ENCODE results near the gene PPRC1.
A peak's percentile ranks its signal among the peaks of the same experiment; 100 is the strongest.

Gene PPRC1

GRCh38 chr10:102117391-102118159, 15.3 kb upstream of the PPRC1 start:
- peak; percentile 59 for DNase-seq

- no peak for DNase-seq
Measured at GRCh38 chr10:102118867-102119266, 14.0 kb upstream of the PPRC1 start.

- peak; percentile 22 for DNase-seq
Measured at GRCh38 chr10:102119417-102120141, 13.3 kb upstream of the PPRC1 start.

DNA sequence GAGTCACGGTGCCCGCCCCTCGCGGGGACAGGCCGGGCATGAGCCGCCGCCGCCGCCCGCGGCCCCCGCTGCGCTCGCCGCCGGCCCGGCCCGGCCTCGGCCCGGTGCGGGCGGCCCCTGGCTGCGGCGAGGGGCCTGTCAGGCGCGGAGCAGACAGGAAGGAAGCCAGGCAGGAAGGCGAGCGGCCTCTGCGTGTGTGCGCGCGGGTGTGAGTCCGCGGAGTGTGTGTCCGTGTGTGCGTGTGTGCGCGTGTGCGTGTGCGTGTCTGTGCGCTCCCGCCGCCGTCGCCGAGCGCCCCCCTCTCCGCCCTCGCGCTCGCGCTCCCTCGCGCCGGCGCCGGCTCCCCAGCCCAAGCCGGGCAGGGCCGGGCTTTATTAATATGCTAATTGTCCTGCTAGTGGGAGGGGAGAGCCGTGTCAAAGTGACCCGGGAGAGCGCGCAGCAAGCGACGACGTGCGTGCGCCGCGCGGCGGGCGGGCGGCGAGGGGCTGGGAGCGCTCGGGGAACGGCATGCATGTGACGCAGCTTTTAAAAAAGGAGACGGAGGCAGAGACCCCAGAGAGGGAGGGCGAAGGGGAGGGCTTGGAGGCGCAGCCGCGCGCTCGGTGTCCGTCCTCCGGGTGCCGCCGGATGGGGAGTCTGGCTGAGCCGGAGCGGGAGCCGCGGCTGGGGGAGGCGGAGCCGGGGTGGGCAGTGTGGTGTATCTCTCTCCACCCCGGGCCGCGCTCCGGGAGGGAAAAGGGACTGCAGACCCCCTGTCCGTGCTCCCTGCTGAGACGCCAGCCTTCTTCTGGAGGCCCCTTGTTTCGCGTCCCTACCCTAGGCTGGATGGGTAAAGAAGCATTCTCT, 12.5 kb upstream of the PPRC1 start, which contains the start of gene LDB1:
TSS of gene LDB1 (minus strand) at position 227 of the 849 bp plus-strand sequence. CDS start 258 bp downstream, outside the sequence.
- DNase-seq = peak; percentile 72

- no peak for DNase-seq
Measured at GRCh38 chr10:102120991-102121738, 11.7 kb upstream of the PPRC1 start.

DNA sequence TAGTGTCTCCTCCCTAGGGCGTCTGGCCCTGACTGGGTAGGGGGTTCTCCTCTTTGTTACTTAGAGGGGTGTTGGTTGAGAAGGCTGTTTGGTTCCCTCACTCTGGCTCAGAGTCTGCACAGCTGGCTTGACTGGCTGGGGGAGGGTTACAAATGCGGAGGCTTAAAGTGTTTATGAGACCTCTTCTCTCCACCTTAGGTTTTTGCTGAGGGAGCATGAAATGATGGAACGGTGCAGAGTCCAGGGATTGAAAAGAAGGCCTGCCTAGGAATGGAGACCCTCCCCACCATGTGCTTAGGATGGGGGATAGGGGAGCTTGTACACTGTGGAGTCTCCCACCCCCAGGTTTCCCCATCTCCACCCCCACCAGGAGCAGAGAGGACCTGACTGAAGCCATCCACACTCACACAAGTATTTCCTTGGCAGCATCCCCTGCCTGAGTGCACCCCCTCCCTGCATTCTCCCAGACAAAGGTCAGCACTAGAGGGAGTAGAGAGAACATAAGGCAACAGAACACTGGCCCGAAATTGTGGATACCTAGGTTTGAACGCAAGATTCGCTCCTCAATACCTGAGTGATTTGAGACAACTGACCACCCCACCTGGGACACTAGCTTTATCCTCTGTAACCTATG, 11.0 kb upstream of the PPRC1 start:
- DNase-seq = no peak

- DNase-seq = no peak
Measured at GRCh38 chr10:102122450-102122849, 10.4 kb upstream of the PPRC1 start.

DNA sequence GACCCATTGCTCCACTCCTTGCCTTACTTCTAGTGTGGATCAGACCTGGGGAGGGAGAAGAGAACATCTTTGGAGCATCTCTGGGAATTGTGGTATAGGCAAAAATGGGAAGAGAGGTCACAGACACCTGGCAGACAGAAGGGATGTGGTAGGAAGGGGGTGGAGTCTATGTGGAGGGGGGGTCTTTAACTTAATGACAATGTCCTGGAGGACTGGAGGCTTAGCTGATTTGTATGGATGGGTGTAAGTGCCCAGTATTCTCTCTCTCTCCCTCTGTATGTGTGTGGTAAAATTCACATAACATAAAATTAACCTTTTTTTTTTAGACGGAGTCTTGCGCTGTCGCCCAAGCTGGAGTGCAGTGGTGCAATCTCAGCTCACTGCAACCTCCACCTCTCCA, 9.6 kb upstream of the PPRC1 start:
- DNase-seq = no peak

DNA sequence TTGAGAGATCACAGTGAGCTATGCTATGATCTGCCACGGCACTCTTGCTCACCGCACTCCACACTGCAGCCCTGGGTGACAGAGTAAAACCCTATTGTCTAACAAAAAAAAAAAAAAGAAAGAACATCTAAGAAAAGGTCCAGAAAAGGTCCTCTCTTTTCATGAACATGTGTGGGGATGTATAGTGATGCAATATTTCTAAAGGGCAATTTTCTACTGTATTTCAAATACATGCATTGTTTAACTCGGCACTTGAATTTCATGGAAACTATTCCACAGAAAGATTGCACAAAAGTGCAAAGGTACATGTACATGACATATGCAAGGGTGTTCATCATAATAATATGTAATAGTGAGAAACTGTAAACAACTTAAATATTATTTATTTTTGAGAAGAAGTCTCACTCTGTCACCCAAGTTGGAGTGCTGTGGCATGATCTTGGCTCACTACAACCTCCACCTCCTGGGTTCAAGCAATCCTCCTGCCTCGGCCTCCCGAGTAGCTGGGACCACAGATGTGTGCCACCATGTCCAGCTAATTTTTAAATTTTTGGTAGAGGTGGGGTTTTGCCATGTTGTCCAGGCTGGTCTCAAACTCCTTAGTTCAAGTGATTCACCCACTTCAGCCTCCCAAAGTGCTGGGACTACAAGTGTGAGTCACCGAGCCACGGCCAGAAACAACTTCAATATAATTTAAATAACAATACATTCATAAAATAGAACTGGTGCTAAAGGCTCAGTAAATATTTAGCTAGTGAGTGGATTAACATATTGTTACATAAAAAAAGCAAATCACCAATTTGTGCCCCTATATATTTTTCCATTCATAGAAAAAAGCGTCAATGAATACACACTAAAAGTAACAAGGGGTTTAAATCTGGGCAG, 1.3 kb upstream of the PPRC1 start:
- no peak for DNase-seq

GRCh38 chr10:102132193-102132562, 662 bp upstream of the PPRC1 start:
- no peak for DNase-seq

- DNase-seq = peak; percentile 53
Measured at GRCh38 chr10:102133373-102134195, 744 bp downstream of the PPRC1 start.

- no peak for DNase-seq
Measured at GRCh38 chr10:102134416-102134815, 1.6 kb downstream of the PPRC1 start.

GRCh38 chr10:102135956-102136526, 3.2 kb downstream of the PPRC1 start:
- no peak for DNase-seq

DNA sequence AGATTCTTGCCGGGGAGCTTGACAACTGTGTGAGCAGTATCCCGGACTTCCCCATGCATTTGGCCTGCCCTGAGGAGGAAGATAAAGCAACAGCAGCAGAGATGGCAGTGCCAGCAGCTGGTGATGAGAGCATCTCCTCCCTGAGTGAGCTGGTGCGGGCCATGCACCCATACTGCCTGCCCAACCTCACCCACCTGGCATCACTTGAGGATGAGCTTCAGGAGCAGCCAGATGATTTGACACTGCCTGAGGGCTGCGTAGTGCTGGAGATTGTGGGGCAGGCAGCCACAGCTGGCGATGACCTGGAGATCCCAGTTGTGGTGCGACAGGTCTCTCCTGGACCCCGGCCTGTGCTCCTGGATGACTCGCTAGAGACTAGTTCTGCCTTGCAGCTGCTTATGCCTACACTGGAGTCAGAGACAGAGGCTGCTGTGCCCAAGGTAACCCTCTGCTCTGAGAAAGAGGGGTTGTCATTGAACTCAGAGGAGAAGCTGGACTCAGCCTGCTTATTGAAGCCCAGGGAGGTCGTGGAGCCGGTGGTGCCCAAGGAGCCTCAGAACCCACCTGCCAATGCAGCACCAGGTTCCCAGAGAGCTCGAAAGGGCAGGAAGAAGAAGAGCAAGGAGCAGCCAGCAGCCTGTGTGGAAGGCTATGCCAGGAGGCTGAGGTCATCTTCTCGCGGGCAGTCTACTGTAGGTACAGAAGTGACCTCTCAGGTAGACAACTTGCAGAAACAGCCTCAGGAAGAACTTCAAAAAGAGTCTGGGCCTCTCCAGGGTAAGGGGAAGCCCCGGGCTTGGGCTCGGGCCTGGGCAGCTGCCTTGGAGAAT, 6.7 kb downstream of the PPRC1 start:
- no peak for DNase-seq

DNA sequence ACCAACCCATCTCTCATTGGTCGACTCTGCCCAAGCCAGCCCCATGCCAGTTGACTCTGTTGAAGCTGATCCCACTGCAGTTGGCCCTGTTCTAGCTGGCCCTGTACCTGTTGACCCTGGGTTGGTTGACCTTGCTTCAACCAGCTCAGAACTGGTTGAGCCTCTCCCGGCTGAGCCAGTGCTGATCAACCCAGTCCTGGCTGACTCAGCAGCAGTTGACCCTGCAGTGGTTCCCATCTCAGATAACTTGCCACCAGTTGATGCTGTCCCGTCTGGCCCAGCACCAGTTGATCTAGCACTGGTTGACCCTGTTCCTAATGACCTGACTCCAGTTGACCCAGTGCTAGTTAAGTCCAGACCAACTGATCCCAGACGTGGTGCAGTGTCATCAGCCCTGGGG, 7.4 kb downstream of the PPRC1 start:
- DNase-seq = no peak

DNA sequence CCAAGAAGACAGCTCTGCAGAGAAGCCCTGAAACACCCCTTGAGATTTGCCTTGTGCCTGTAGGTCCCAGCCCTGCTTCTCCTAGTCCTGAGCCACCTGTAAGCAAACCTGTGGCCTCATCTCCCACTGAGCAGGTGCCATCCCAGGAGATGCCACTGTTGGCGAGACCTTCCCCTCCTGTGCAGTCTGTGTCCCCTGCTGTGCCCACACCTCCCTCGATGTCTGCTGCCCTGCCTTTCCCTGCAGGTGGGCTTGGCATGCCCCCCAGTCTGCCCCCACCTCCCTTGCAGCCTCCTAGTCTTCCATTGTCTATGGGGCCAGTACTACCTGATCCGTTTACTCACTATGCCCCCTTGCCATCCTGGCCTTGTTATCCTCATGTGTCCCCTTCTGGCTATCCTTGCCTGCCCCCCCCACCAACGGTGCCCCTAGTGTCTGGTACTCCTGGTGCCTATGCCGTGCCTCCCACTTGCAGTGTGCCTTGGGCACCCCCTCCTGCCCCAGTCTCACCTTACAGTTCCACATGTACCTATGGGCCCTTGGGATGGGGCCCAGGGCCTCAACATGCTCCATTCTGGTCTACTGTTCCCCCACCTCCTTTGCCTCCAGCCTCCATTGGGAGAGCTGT, 8.2 kb downstream of the PPRC1 start:
- no peak for DNase-seq

DNA sequence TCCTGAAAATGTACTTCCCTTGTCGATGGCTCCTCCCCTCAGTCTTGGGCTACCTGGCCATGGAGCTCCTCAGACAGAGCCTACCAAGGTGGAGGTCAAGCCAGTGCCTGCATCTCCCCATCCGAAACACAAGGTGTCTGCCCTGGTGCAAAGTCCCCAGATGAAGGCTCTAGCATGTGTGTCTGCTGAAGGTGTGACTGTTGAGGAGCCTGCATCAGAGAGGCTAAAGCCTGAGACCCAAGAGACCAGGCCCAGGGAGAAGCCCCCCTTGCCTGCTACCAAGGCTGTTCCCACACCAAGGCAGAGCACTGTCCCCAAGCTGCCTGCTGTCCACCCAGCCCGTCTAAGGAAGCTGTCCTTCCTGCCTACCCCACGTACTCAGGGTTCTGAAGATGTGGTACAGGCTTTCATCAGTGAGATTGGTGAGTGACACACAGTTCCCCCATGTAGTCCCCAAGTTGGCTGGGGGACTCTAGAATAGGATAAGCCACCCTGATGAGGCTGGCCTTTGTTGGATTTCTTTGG, 8.8 kb downstream of the PPRC1 start:
- DNase-seq = no peak

DNA sequence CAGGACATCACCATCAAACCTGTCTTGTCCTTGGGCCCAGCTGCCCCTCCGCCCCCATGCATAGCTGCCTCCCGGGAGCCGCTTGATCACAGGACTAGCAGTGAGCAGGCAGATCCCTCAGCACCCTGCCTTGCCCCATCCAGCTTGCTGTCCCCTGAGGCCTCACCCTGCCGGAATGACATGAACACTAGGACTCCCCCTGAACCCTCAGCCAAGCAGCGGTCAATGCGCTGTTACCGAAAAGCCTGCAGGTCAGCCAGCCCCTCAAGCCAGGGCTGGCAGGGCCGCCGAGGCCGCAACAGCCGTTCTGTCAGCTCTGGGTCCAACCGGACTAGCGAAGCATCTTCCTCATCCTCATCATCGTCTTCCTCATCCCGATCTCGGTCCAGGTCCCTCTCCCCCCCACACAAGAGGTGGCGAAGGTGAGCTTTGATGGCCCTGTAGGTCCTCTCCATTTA, 14.2 kb downstream of the PPRC1 start:
- no peak for DNase-seq
